Right cardiac atrium (tissue), 5 donors: ENCODE measurements around the gene EFR3B. TPM values are rescaled to one million over a fixed set of nuclear protein-coding genes. Genes with fewer than 3 reads are reported as not detected.

Source experiments
- ATAC-seq, 2 donors: fragments of 200-7000 bp; cut with Tn5 transposase; one replicate each; pipeline versions ENCODE4 v1.8.0 to v1.9.1; 2020; ENCODE audit warnings: moderate library complexity in 2 of 2, mild to moderate bottlenecking in 1 of 2
- DNase-seq, 3 donors: peaks; one replicate each; pipeline ENCODE4 v3.0.0-alpha.2; 2020
- H3K27ac ChIP-seq: one replicate; pipeline ENCODE4 v1.5.1; 2013; ENCODE audit warnings: mild to moderate bottlenecking, low read length, control low read depth, moderate library complexity
- H3K27me3 ChIP-seq: one replicate; pipeline ENCODE4 v1.6.1; 2013; ENCODE audit not compliant: control insufficient read depth, insufficient read depth
- H3K4me1 ChIP-seq: one replicate; pipeline ENCODE4 v1.6.1; 2013; ENCODE audit warnings: low read length; ENCODE audit not compliant: control insufficient read depth, insufficient read depth
- H3K4me3 ChIP-seq: one replicate; pipeline ENCODE4 v1.5.1; 2013; ENCODE audit warnings: low read length, control low read depth
- H3K9me3 ChIP-seq: one replicate; pipeline ENCODE4 v1.6.1; 2013; ENCODE audit warnings: low read length; ENCODE audit not compliant: control insufficient read depth
- WGBS: extraction: QIAGEN DNeasy Blood & Tissue Kit; methylation state at CpG from one replicate; pipeline ENCODE4 v1.1.7; 2013; 5-methylcytosine and 5-hydroxymethylcytosine counted together
- intact Hi-C, 4 donors: fragments of 100-400 bp; cut with DNase I; formaldehyde crosslinking; loops; one replicate each; pipeline versions ENCODE4 v1.11.0 to v1.14.0; 2022 to 2023
- polyA plus RNA-seq: library from polyadenylated mRNA; stranded (reverse); fragments of 200-250 nt; gene quantifications from one replicate; pipeline ENCODE4 v1.2.3, GENCODE V29; 2013
- total RNA-seq, 4 donors: library from RNA; stranded (reverse); fragmentation: NEBNext Ultra II Directional; extraction: Animal tissue kit (Norgen Biotek cat#: 25700); gene quantifications; one replicate each; pipeline ENCODE4 v1.2.1, GENCODE V29; 2021
- donor health status: healthy with polysubstance abuse.
- donor health status: DM: no; HTN: yes; CAD: no.
- donor health status: DM: no; HTN: no; CAD: no.
- donor health status: DM: no; HTN: yes; CAD: no; lungs with severe emphysema.
- donor health status: DM: yes; HTN: yes; CAD: no.

EFR3B gene
- total and polyA plus RNA-seq, 5 donors: 2.9 to 9.7 (median 6.3) TPM

DNA sequence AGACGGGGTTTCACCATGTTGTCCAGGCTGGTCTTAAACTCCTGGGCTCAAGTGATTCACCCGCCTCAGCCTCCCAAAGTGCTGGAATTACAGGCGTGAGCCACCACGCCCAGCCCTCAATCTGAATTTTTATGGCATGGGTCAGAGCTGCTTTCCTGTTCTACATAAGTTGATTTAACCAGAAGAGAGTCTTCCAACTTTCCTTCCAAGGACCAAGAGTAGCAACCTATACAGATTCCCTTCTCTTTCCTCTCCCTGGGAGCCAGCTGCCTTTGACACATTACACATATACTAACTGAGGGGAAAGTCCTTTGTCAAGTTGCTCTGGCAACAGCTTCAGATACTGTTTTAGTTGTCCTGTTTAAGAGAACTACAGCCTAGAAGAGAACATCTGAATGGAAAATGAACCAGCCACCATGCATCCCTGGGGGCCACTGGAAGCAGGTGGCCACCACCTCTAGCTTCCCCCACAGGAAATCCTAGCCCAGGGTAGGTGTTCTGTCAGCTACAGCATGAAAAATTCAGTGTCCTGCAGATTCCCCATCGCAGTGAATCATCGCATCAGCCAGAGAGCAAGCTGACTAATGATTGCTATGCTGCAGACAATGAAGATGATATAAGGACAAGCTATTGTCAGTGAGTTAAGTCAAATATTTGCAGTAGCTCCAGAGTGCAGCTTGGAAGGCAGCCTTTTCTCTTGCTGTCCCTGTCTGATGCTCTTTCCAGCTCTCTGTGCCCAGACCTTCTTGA lies 63.6 kb downstream of the EFR3B start:
- no peak overlapping the region for H3K27ac ChIP-seq
- no peak overlapping the region for H3K4me3 ChIP-seq
- H3K4me1 ChIP-seq: no peaks in the 10 kb centered on the region
- no peak for ATAC-seq
- no peaks in the 10 kb centered on the region for H3K9me3 ChIP-seq
- H3K27me3 ChIP-seq: no peaks in the 10 kb centered on the region
- WGBS: 81% methylated on average over 6 of the region's 6 CpGs
- intact Hi-C loops: no loop called here
- no peak for DNase-seq

DNA sequence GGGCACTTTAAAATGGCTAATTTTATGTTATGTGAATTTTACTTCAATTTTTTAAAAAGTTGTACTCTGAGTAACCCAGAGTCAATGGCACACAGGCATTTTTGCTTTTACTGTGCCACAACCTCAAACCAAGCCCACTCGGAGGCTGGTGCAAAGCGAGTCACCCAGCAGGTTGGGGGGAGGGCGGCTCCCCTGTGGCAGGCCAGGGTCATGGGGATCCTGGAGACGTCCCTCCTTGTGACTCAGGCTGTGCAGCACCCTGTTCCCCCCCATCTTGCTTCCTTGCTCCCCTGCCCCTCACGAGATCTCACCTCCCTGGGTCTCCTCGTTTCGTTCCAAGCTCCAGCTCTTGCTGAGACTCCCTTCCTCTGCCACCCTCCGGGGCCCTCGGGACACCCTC lies 67.9 kb downstream of the EFR3B start:
- DNase-seq: no peak

DNA sequence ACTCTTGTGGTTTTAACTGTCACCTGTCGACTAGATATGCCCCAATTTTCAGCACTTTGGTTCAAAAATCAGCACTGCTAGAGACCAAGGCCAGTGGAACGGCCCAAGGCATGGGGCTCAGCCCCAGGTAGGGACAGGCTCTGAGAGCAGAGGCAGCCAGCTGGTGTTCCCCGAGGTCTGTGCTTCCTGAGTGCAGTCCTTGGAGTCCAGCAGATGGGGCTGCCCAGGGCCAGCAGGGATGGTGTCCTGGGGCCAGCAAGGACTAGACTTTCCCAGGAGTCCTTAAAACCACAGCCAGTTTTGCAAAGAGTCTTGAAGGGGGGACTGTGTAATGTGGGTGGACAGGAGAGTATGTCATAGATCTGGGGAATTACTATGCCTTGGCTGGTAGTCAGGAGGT lies 70.2 kb downstream of the EFR3B start:
- no peaks in the 10 kb centered on the region for H3K4me1 ChIP-seq
- DNase-seq (peak in 1 of 3 donors; percentile 26), ATAC-seq (no peak)
- H3K9me3 ChIP-seq: no peaks in the 10 kb centered on the region
- intact Hi-C loops: no loop called here
- H3K4me3 ChIP-seq: no peak overlapping the region
- no peak overlapping the region for H3K27ac ChIP-seq
- no peaks in the 10 kb centered on the region for H3K27me3 ChIP-seq
- 77% methylated on average over 3 of the region's 3 CpGs for WGBS

More for the DNA sequence above, 67.9 kb downstream of the EFR3B start:
- no peaks in the 10 kb centered on the region for H3K9me3 ChIP-seq
- WGBS: 93% methylated on average over 9 of the region's 9 CpGs
- H3K27ac ChIP-seq: no peak overlapping the region
- no peaks in the 10 kb centered on the region for H3K27me3 ChIP-seq
- no peaks in the 10 kb centered on the region for H3K4me1 ChIP-seq
- intact Hi-C loops: no loop called here
- H3K4me3 ChIP-seq: no peak overlapping the region
- ATAC-seq: peak in 1 of 2 donors; percentile 37

DNA sequence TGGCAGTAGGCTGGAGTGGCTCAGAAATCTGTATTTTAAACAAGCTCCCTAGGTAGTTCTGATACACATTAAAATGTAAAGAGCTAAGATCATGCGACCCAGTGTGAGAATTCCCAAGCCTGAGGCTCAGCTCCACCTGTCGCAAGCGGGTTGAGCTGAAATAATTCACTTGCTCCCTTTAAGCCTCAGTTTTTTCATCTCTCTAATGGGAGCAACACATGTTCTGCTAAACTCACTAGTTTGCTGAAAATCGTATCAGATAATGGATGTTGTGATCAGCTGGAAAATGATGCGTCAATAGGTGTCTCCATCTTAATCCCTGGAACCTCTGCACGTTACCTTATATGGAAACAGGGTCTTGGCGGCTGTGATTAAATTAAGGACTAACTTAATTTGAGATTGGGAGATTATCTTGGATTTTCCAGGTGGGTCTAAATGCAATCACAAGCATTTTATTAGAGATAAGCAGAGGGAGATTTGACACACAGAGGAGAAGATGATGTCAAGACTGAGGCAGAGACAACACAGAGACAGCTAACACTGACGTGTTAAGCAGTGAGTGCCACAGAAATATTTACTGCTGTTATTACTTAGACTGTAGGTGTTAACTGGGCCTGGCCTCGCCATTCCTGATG lies 73.5 kb downstream of the EFR3B start:
- no peak overlapping the region for H3K27ac ChIP-seq
- ATAC-seq (no peak), DNase-seq (no peak)
- intact Hi-C loops: no loop called here
- H3K27me3 ChIP-seq: no peaks in the 10 kb centered on the region
- no peaks in the 10 kb centered on the region for H3K9me3 ChIP-seq
- H3K4me3 ChIP-seq: no peak overlapping the region
- WGBS: 89% methylated on average over 9 of the region's 9 CpGs
- no peaks in the 10 kb centered on the region for H3K4me1 ChIP-seq

DNA sequence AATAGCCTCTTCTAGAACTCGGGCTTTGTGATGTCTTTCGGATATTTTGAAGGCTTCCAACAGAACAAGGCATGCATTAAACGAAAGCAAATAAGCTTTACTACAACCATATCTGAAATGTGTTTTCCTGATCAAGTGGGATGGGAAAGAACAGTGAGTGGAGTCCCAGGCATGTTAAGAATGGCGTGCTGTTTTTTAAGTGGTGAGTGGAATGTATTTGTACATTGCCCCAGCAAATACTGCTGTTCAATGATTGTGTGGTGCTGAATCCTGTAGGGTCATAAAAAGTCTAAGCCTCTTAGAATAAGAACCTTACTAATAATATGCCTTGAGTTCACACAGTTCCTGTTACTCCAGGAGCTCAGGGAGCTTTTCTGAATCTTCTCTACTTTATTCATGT lies 74.0 kb downstream of the EFR3B start:
- no peaks in the 10 kb centered on the region for H3K27me3 ChIP-seq
- no peak for ATAC-seq
- H3K4me3 ChIP-seq: no peak overlapping the region
- no peaks in the 10 kb centered on the region for H3K9me3 ChIP-seq
- no peaks in the 10 kb centered on the region for H3K4me1 ChIP-seq
- H3K27ac ChIP-seq: no peak overlapping the region
- DNase-seq: no peak
- intact Hi-C loops: no loop called here
- WGBS: 68% methylated on average over 4 of the region's 4 CpGs

DNA sequence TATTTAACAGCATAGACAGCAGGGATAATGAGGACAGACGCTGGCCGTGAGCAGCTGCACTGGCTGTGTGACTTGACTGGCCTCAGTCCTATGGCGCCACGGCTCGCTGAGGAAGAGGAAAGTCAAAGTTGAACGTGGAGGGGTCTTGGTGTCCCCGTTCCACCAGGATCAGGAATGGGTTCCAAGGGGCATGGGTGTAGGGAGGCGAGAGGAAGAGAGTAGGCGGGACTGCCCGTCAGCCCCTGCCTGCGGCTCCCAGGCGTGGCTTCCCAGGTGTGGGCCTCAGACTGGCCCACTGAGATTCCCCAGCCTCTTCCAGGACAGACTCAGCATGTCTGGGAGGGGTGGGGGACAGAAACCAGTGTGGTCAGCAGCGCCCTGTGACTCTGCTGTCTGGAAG lies 75.1 kb downstream of the EFR3B start:
- Histone ChIP-seq H3K27me3 (no peaks in the 10 kb centered on the region), H3K4me3 (no peak overlapping the region), H3K27ac (no peak overlapping the region), H3K4me1 (no peaks in the 10 kb centered on the region), H3K9me3 (no peaks in the 10 kb centered on the region)
- no peak for DNase-seq
- WGBS: 90% methylated on average over 13 of the region's 13 CpGs
- intact Hi-C loops: no loop called here
- no peak for ATAC-seq

DNA sequence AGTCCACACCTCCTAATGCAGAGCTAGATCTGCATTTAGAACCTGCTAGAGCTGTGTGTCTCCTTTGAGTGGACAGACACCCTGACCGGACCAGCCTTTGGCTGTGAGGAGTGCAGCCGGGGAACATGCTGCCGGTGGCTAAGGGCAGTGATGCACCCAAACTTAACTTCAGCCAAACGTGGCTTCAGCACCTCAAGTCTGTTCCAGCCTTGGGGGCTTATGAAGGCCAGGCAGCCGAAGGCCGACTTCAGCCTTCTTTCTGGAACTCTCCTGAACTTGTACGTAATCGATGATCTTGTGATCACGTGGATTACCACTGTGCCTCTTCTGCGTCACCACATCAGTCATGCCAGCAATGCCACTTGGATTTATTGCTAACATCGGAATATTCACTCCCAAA lies 77.4 kb downstream of the EFR3B start:
- Histone ChIP-seq H3K27me3 (no peaks in the 10 kb centered on the region), H3K9me3 (no peaks in the 10 kb centered on the region), H3K27ac (no peak overlapping the region), H3K4me3 (no peak overlapping the region), H3K4me1 (no peaks in the 10 kb centered on the region)
- DNase-seq (no peak), ATAC-seq (no peak)
- WGBS: 88% methylated on average over 11 of the region's 11 CpGs
- intact Hi-C loops: no loop called here

DNA sequence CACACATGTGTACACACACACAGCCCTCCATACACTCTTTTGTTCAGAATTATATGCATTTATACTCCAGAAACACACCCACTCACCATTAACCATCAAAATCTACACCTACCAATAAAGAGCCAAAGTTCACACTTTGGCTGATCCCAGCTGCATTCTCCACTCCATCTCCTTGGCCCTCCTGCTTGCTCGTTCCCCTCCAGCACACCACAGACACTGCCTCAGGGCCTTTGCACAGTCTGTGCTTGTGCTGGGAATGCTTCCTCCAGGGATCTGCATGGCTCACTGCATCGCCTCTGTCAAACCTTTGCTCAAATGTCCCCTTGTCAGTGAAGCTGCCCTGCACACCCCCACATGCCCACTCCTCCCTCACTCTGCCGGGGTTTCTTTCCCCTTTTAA lies 80.5 kb downstream of the EFR3B start:
- no peaks in the 10 kb centered on the region for H3K9me3 ChIP-seq
- intact Hi-C loops: no loop called here
- DNase-seq (no peak), ATAC-seq (no peak)
- WGBS: 97% methylated on average over 3 of the region's 3 CpGs
- no peak overlapping the region for H3K4me3 ChIP-seq
- no peaks in the 10 kb centered on the region for H3K27me3 ChIP-seq
- H3K4me1 ChIP-seq: no peaks in the 10 kb centered on the region
- no peak overlapping the region for H3K27ac ChIP-seq

DNA sequence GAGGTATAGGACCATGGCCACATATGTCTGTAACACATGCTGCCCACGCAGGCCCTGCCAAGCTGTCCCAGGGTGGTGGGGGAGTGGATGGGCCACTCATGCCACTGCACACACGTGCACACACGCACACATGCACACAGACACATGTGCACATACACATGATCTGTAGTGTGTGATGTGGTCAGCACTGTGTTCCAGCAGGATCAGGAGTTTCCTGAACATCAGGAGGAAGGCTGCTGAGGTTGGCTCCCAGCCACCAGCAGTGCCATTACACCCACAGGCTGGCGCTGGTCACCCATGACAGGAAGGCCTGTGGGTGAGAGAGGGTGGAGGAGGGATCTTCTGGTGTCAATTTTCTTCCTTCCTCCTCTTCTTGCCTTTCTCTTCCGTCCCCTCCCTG lies 81.8 kb downstream of the EFR3B start:
- no peak overlapping the region for H3K27ac ChIP-seq
- WGBS: 76% methylated on average over 5 of the region's 5 CpGs
- DNase-seq (peak in 1 of 3 donors; percentile 20), ATAC-seq (peak in 1 of 2 donors; percentile 40)
- intact Hi-C loops: no loop called here
- H3K4me3 ChIP-seq: no peak overlapping the region
- H3K9me3 ChIP-seq: no peaks in the 10 kb centered on the region
- H3K27me3 ChIP-seq: no peaks in the 10 kb centered on the region
- no peaks in the 10 kb centered on the region for H3K4me1 ChIP-seq

DNA sequence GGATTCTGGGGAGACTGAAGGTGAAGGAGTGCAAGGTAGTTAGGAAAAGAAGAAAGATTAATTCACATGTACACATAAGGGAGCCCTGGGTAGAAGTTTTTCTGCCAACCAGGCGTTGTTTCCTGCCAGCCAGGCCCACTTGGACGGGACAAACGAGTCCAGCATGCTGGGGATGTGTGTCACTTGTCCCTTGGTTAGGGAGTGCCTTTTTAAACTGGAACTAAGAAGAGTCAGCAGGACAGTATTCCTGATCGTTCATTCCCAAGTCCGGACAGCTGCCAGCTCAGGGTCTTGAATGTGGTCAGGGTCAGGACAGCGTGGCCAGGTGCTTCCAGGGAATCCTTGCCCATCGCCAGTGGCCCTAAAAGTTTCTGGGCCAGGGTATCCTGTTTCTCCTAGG lies 83.3 kb downstream of the EFR3B start:
- no peak for DNase-seq
- Histone ChIP-seq H3K27ac (no peak overlapping the region), H3K4me1 (no peaks in the 10 kb centered on the region), H3K27me3 (no peaks in the 10 kb centered on the region), H3K9me3 (no peaks in the 10 kb centered on the region), H3K4me3 (no peak overlapping the region)
- intact Hi-C loops: loop anchor here in 2 of 4 donors (5.0 kb wide), 2 partner anchors 143 to 148 kb away; no protein-coding TSS in a partner anchor
- ATAC-seq: no peak
- 88% methylated on average over 7 of the region's 7 CpGs for WGBS

DNA sequence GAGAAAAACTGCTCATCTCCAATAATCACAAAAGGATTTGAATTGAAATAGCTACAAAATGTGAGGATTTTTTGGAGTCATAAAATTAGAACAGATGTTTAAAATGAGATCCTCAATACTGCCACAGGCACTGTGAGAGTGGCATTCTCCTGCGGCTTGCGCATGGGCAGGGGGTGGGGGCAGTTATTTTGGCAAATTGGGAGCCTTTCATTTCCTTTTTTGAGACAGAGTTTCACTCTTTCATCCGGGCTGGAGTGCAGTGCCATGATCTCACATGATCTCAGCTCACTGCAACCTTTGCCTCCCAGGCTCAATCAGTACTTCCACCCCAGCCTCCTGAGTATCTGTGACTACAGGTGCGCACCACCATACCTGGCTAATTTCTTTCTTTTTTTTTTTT lies 84.1 kb downstream of the EFR3B start:
- DNase-seq (peak in 1 of 3 donors; percentile 44), ATAC-seq (no peak)
- WGBS: 84% methylated on average over 4 of the region's 4 CpGs
- Histone ChIP-seq H3K27me3 (no peaks in the 10 kb centered on the region), H3K27ac (no peak overlapping the region), H3K9me3 (no peaks in the 10 kb centered on the region), H3K4me1 (no peaks in the 10 kb centered on the region), H3K4me3 (no peak overlapping the region)
- intact Hi-C loops: loop anchor here in 2 of 4 donors (5.0 kb wide), 2 partner anchors 144 to 149 kb away; no protein-coding TSS in a partner anchor
